Trophoblast cell (in vitro differentiated cells and primary cell): ENCODE data around the gene PIP5K1B.
A peak's percentile ranks its signal among the peaks of the same experiment; 100 is the strongest.

ENCODE experiments used
- DNase-seq, 2 donors: peaks; one replicate each; pipeline ENCODE4 v3.0.0-alpha.2; 2016
- H2AFZ ChIP-seq: 2 replicates; pipeline ENCODE4 v1.6.1; 2013; ENCODE audit warnings: low read length, moderate library complexity, mild to moderate bottlenecking; ENCODE audit not compliant: insufficient read depth, poor library complexity
- H2AK5ac ChIP-seq: 2 replicates; pipeline ENCODE4 v1.6.1; 2013; ENCODE audit warnings: mild to moderate bottlenecking, low read length
- H2BK120ac ChIP-seq: 2 replicates; pipeline ENCODE4 v1.6.1; 2013; ENCODE audit warnings: low read length, mild to moderate bottlenecking, moderate library complexity; ENCODE audit not compliant: insufficient read depth, poor library complexity
- H2BK12ac ChIP-seq: 2 replicates; pipeline ENCODE4 v1.6.1; 2013; ENCODE audit warnings: mild to moderate bottlenecking, low read length, moderate library complexity
- H2BK5ac ChIP-seq: 2 replicates; pipeline ENCODE4 v1.6.1; 2013; ENCODE audit warnings: low read length, low read depth, moderate library complexity, mild to moderate bottlenecking; ENCODE audit not compliant: poor library complexity
- H3K14ac ChIP-seq: 2 replicates; pipeline ENCODE4 v1.6.1; 2013; ENCODE audit warnings: mild to moderate bottlenecking, low read length
- H3K18ac ChIP-seq: 2 replicates; pipeline ENCODE4 v1.6.1; 2013; ENCODE audit warnings: mild to moderate bottlenecking, low read length
- H3K23ac ChIP-seq: 2 replicates; pipeline ENCODE4 v1.6.1; 2013; ENCODE audit warnings: low read length
- H3K27ac ChIP-seq: 2 replicates; pipeline ENCODE4 v1.5.1; 2013; ENCODE audit warnings: low read depth, mild to moderate bottlenecking, inconsistent platforms, low read length, moderate library complexity
- H3K27me3 ChIP-seq: 2 replicates; pipeline ENCODE4 v1.6.1; 2013; ENCODE audit warnings: inconsistent platforms, mild to moderate bottlenecking, low read length, moderate library complexity; ENCODE audit not compliant: insufficient read depth
- H3K36me3 ChIP-seq, 2 experiments: 1 replicate in 1 of 2; 2 replicates in 1 of 2; pipeline ENCODE4 v1.6.1; 2013; ENCODE audit warnings: low read length in 2 of 2, mild to moderate bottlenecking in 2 of 2, moderate library complexity in 1 of 2; ENCODE audit not compliant: insufficient read depth in 2 of 2, control insufficient read depth in 1 of 2
- H3K4ac ChIP-seq: 2 replicates; pipeline ENCODE4 v1.6.1; 2013; ENCODE audit warnings: low read depth, mild to moderate bottlenecking, low read length, moderate library complexity
- H3K4me1 ChIP-seq, 2 experiments: 1 replicate in 1 of 2; 2 replicates in 1 of 2; pipeline ENCODE4 v1.6.1; 2013; ENCODE audit warnings: low read length in 2 of 2, mild to moderate bottlenecking in 2 of 2, moderate library complexity in 1 of 2; ENCODE audit not compliant: insufficient read depth in 2 of 2, control insufficient read depth in 1 of 2
- H3K4me2 ChIP-seq: 2 replicates; pipeline ENCODE4 v1.6.1; 2013; ENCODE audit warnings: inconsistent platforms, mild to moderate bottlenecking, low read length, moderate library complexity
- H3K4me3 ChIP-seq: 2 replicates; pipeline ENCODE4 v1.5.1; 2013; ENCODE audit warnings: mild to moderate bottlenecking, low read depth, low read length, inconsistent platforms
- H3K79me1 ChIP-seq: one replicate; pipeline ENCODE4 v1.6.1; 2013; ENCODE audit warnings: low read length
- H3K79me2 ChIP-seq: 2 replicates; pipeline ENCODE4 v1.6.1; 2013; ENCODE audit warnings: low read length, mild to moderate bottlenecking; ENCODE audit not compliant: control insufficient read depth, insufficient read depth, poor library complexity
- H3K9ac ChIP-seq: 2 replicates; pipeline ENCODE4 v1.6.1; 2013; ENCODE audit warnings: mild to moderate bottlenecking, low read length
- H3K9me3 ChIP-seq: 2 replicates; pipeline ENCODE4 v1.6.1; 2013; ENCODE audit warnings: low read depth, mild to moderate bottlenecking, control low read depth, inconsistent platforms, low read length; ENCODE audit not compliant: insufficient read depth
- H4K12ac ChIP-seq: 2 replicates; pipeline ENCODE4 v1.6.1; 2013; ENCODE audit warnings: low read depth, mild to moderate bottlenecking, low read length, moderate library complexity
- H4K8ac ChIP-seq: 2 replicates; pipeline ENCODE4 v1.6.1; 2013; ENCODE audit warnings: low read depth, mild to moderate bottlenecking, low read length, moderate library complexity
- H4K91ac ChIP-seq: one replicate; pipeline ENCODE4 v1.6.1; 2013; ENCODE audit warnings: low read depth, mild to moderate bottlenecking, low read length, moderate library complexity
- WGBS: extraction: QIAGEN DNeasy Blood & Tissue Kit; methylation state at CpG from one replicate; pipeline ENCODE4 v1.1.7; 2013; ENCODE audit warnings: missing lambda C conversion rate; ENCODE audit not compliant: insufficient read length, insufficient coverage; ENCODE audit errors: extremely low coverage; 5-methylcytosine and 5-hydroxymethylcytosine counted together

PIP5K1B gene

GRCh38 chr9:68746525-68746924 is 41.5 kb downstream of the PIP5K1B start:
- Histone ChIP-seq H2AK5ac (peak overlapping the region; percentile 23), H3K18ac (peak overlapping the region; percentile 54), H3K4ac (no peak overlapping the region), H4K8ac (peak overlapping the region; percentile 62), H3K27me3 (no peaks in the 10 kb centered on the region), H3K79me2 (peaks cover 2% of the 10 kb centered on the region), H4K12ac (no peak overlapping the region), H3K4me2 (peak overlapping the region; percentile 29), H3K23ac (no peak overlapping the region), H3K79me1 (peaks cover 7% of the 10 kb centered on the region), H2BK120ac (peak overlapping the region; percentile 79), H2BK5ac (peak overlapping the region; percentile 65), H3K9me3 (no peaks in the 10 kb centered on the region), H2BK12ac (peak overlapping the region; percentile 67), H3K27ac (peak overlapping the region; percentile 71), H4K91ac (peak overlapping the region; percentile 32), H2AFZ (peak overlapping the region; percentile 66), H3K36me3 (no peaks in the 10 kb centered on the region), H3K4me1 (peaks cover 9 to 15% of the 10 kb centered on the region in 2 experiments), H3K4me3 (no peak overlapping the region), H3K14ac (peak overlapping the region; percentile 38), H3K9ac (no peak overlapping the region)
- peak in 1 of 2 donors; percentile 39 for DNase-seq
- WGBS: no CpG with 5 or more reads among the region's 2 CpGs

DNA sequence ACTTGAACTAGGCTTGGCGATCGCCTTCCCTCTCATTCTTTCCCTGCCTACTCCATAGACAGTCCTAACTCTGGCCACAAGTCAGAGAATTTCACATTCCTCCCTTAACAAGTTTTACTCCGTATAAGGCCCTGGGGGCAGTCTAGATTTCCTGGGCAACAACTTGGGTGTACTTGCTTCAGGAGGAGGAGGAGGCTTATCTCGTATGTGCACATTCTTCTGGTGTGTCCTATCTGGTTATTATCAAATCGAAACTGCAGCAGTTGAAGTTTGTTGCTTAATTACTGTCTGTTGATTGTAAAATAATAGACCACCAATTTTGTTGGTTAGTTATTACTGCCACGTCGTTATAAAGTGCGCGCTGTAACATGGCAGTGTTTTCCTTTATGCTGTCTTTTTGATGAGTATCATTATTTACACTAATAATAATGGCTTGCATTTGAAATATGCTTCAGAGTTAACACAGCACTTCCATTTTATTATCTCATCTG is 42.0 kb downstream of the PIP5K1B start:
- Histone ChIP-seq H3K4me2 (peak overlapping the region; percentile 29), H3K79me1 (peaks cover 7% of the 10 kb centered on the region), H3K79me2 (peaks cover 2% of the 10 kb centered on the region), H4K8ac (no peak overlapping the region), H2BK5ac (no peak overlapping the region), H3K4me1 (peaks cover 9 to 15% of the 10 kb centered on the region in 2 experiments), H3K27ac (peak overlapping the region; percentile 71), H3K36me3 (no peaks in the 10 kb centered on the region), H4K91ac (no peak overlapping the region), H3K18ac (no peak overlapping the region), H3K27me3 (no peaks in the 10 kb centered on the region), H3K9me3 (no peaks in the 10 kb centered on the region), H2AK5ac (no peak overlapping the region), H3K14ac (no peak overlapping the region), H4K12ac (no peak overlapping the region), H2BK12ac (no peak overlapping the region), H2AFZ (no peak overlapping the region), H3K4ac (no peak overlapping the region), H3K23ac (no peak overlapping the region), H2BK120ac (no peak overlapping the region), H3K9ac (no peak overlapping the region), H3K4me3 (no peak overlapping the region)
- no CpG with 5 or more reads among the region's 9 CpGs for WGBS
- peak; percentile 96 to 99 for DNase-seq

DNA sequence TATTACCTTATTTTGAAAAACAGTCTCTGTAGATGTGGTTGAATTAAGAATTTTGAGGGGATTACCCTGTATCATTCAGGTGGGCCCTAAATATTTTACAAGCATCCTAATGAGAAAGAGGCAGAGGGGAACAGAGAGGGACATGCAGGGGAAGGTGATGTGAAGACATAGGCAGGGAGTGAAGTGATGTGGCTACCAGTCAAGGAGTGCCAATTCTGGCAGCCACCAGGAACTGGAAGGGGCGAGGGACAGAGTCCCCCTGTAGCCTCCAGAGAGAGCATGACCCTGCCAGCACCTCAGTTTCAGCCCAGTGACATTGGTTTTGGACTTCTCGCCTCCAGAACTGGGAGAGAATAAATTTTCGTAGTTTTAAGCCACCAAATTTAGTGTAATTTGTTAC is 44.1 kb downstream of the PIP5K1B start:
- no CpG with 5 or more reads among the region's 3 CpGs for WGBS
- H2BK5ac ChIP-seq: peak overlapping the region; percentile 21
- no peaks in the 10 kb centered on the region for H3K9me3 ChIP-seq
- H3K27ac ChIP-seq: peak overlapping the region; percentile 6
- no peak overlapping the region for H3K9ac ChIP-seq
- H3K79me2 ChIP-seq: peaks cover 2% of the 10 kb centered on the region
- DNase-seq: no peak
- no peak overlapping the region for H3K14ac ChIP-seq
- H2BK12ac ChIP-seq: peak overlapping the region; percentile 85
- H3K4ac ChIP-seq: no peak overlapping the region
- peak overlapping the region; percentile 10 for H2BK120ac ChIP-seq
- H3K4me1 ChIP-seq: peaks cover 9 to 15% of the 10 kb centered on the region in 2 experiments
- H4K91ac ChIP-seq: peak overlapping the region; percentile 69
- H3K23ac ChIP-seq: no peak overlapping the region
- peak overlapping the region; percentile 30 for H4K8ac ChIP-seq
- H3K36me3 ChIP-seq: no peaks in the 10 kb centered on the region
- H2AFZ ChIP-seq: no peak overlapping the region
- no peak overlapping the region for H3K4me3 ChIP-seq
- peak overlapping the region; percentile 67 for H2AK5ac ChIP-seq
- H4K12ac ChIP-seq: no peak overlapping the region
- peaks cover 7% of the 10 kb centered on the region for H3K79me1 ChIP-seq
- H3K18ac ChIP-seq: no peak overlapping the region
- no peak overlapping the region for H3K4me2 ChIP-seq
- H3K27me3 ChIP-seq: no peaks in the 10 kb centered on the region

- Histone ChIP-seq H3K79me2 (peaks cover 2% of the 10 kb centered on the region), H4K12ac (no peak overlapping the region), H4K91ac (no peak overlapping the region), H3K9ac (no peak overlapping the region), H2AK5ac (no peak overlapping the region), H3K27ac (peak overlapping the region; percentile 6), H3K4ac (no peak overlapping the region), H3K79me1 (peaks cover 7% of the 10 kb centered on the region), H2BK12ac (no peak overlapping the region), H3K27me3 (no peaks in the 10 kb centered on the region), H3K4me1 (peaks cover 9 to 15% of the 10 kb centered on the region in 2 experiments), H4K8ac (no peak overlapping the region), H3K9me3 (no peaks in the 10 kb centered on the region), H3K4me3 (no peak overlapping the region), H3K18ac (no peak overlapping the region), H3K4me2 (no peak overlapping the region), H3K14ac (no peak overlapping the region), H3K36me3 (no peaks in the 10 kb centered on the region), H2BK5ac (no peak overlapping the region), H2BK120ac (no peak overlapping the region), H3K23ac (no peak overlapping the region), H2AFZ (no peak overlapping the region)
- WGBS: no CpG with 5 or more reads among the region's 3 CpGs
- peak; percentile 93 to 95 for DNase-seq
Observed at GRCh38 chr9:68749579-68750159, 44.6 kb downstream of the PIP5K1B start.
